ENCODE measurements around the gene SLC35F5. TPM values are rescaled to one million over a fixed set of nuclear protein-coding genes. Genes with fewer than 3 reads are reported as not detected.

Gene SLC35F5
- total RNA-seq, 2 experiments from 2014 or later = 18.3 to 19.2 TPM

- Mint-ChIP-seq H3K27ac (no peak overlapping the region), H3K27me3 (no peaks in the 10 kb centered on the region), H3K4me1 (ENCODE audit: low read depth) (no peaks in the 10 kb centered on the region), H3K9me3 (peaks cover 2% of the 10 kb centered on the region), H3K4me3 (no peak overlapping the region), H3K36me3 (ENCODE audit: low read depth) (no peaks in the 10 kb centered on the region)
- DNase-seq (no peak), ATAC-seq (ENCODE audit: poor library complexity) (no peak)
- Histone ChIP-seq H3K27me3 (ENCODE audit: control insufficient read depth in 1 of 2, insufficient read depth in 2 of 2, low read length in 2 of 2) (no peaks in the 10 kb centered on the region), H3K4me1 (ENCODE audit: insufficient read depth, low read length) (no peaks in the 10 kb centered on the region), H3K9me3 (ENCODE audit: control insufficient read depth in 1 of 2, insufficient read depth in 1 of 2, low read length in 2 of 2) (peaks cover 0 to 4% of the 10 kb centered on the region in 2 experiments), H3K27ac (ENCODE audit: low read depth in 1 of 2, low read length in 2 of 2) (no peak overlapping the region), H3K4me3 (ENCODE audit: low read length) (no peak overlapping the region), H3K36me3 (ENCODE audit: insufficient read depth, low read length) (no peaks in the 10 kb centered on the region)
- CTCF ChIA-PET = no interaction called here
- POLR2A ChIA-PET = no interaction called here
- intact Hi-C loops (cut with DNase I, micrococcal nuclease) = no loop called here
- no peak for TF ChIP-seq CTCF (IDR thresholded peaks at IDR 0.05)
Measured at GRCh38 chr2:113768770-113769169, 12.3 kb upstream of the SLC35F5 start.

GRCh38 chr2:113767811-113768460 is 11.5 kb upstream of the SLC35F5 start:
- H3K27me3 ChIP-seq (ENCODE audit: control insufficient read depth in 1 of 2, insufficient read depth in 2 of 2, low read length in 2 of 2) = no peaks in the 10 kb centered on the region
- DNase-seq (no peak), ATAC-seq (ENCODE audit: poor library complexity) (no peak)
- H3K36me3 ChIP-seq (ENCODE audit: insufficient read depth, low read length) = no peaks in the 10 kb centered on the region
- Mint-ChIP-seq H3K4me1 (ENCODE audit: low read depth) (no peaks in the 10 kb centered on the region), H3K27ac (no peak overlapping the region), H3K9me3 (peaks cover 2% of the 10 kb centered on the region), H3K27me3 (no peaks in the 10 kb centered on the region), H3K36me3 (ENCODE audit: low read depth) (no peaks in the 10 kb centered on the region), H3K4me3 (no peak overlapping the region)
- H3K9me3 ChIP-seq (ENCODE audit: control insufficient read depth in 1 of 2, insufficient read depth in 1 of 2, low read length in 2 of 2) = peaks cover 0 to 4% of the 10 kb centered on the region in 2 experiments
- ChIA-PET CTCF (no interaction called here), POLR2A (no interaction called here)
- intact Hi-C loops (cut with DNase I, micrococcal nuclease) = no loop called here
- H3K27ac ChIP-seq (ENCODE audit: low read depth in 1 of 2, low read length in 2 of 2) = no peak overlapping the region
- no peak for TF ChIP-seq CTCF (IDR thresholded peaks at IDR 0.05)
- no peak overlapping the region for H3K4me3 ChIP-seq (ENCODE audit: low read length)
- H3K4me1 ChIP-seq (ENCODE audit: insufficient read depth, low read length) = no peaks in the 10 kb centered on the region

- ChIA-PET CTCF (no interaction called here), POLR2A (no interaction called here)
- Mint-ChIP-seq H3K27me3 (no peaks in the 10 kb centered on the region), H3K4me3 (no peak overlapping the region), H3K4me1 (ENCODE audit: low read depth) (no peaks in the 10 kb centered on the region), H3K9me3 (peaks cover 2% of the 10 kb centered on the region), H3K36me3 (ENCODE audit: low read depth) (no peaks in the 10 kb centered on the region), H3K27ac (no peak overlapping the region)
- intact Hi-C loops (cut with DNase I, micrococcal nuclease) = no loop called here
- Histone ChIP-seq H3K4me1 (ENCODE audit: insufficient read depth, low read length) (no peaks in the 10 kb centered on the region), H3K9me3 (ENCODE audit: control insufficient read depth in 1 of 2, insufficient read depth in 1 of 2, low read length in 2 of 2) (peaks cover 0 to 4% of the 10 kb centered on the region in 2 experiments), H3K27me3 (ENCODE audit: control insufficient read depth in 1 of 2, insufficient read depth in 2 of 2, low read length in 2 of 2) (no peaks in the 10 kb centered on the region), H3K4me3 (ENCODE audit: low read length) (no peak overlapping the region), H3K27ac (ENCODE audit: low read depth in 1 of 2, low read length in 2 of 2) (no peak overlapping the region), H3K36me3 (ENCODE audit: insufficient read depth, low read length) (no peaks in the 10 kb centered on the region)
- no peak for TF ChIP-seq CTCF (IDR thresholded peaks at IDR 0.05)
- DNase-seq (no peak), ATAC-seq (ENCODE audit: poor library complexity) (no peak)
Measured at GRCh38 chr2:113765276-113765675, 8.8 kb upstream of the SLC35F5 start.
